Astrocyte (in vitro differentiated cells and primary cell): ENCODE data around the gene TUT4. TPM values are rescaled to one million over a fixed set of nuclear protein-coding genes. Genes with fewer than 3 reads are reported as not detected.

Experiments used
- DNase-seq: peaks from one replicate; pipeline ENCODE4 v3.0.0-alpha.2; 2010; ENCODE audit warnings: low read depth
- FAIRE-seq: peaks from 2 replicates; lab custom pipeline; 2011; peaks lifted over from hg19 to GRCh38; lab: Jason Lieb, UNC
- H2AFZ ChIP-seq: 2 replicates; pipeline ENCODE4 v1.6.0; 2012; ENCODE audit warnings: low read depth, low read length, inconsistent platforms
- H3K27ac ChIP-seq: 2 replicates; pipeline ENCODE4 v1.5.1; 2011; ENCODE audit warnings: low read depth, low read length, inconsistent platforms
- H3K27me3 ChIP-seq: 2 replicates; pipeline ENCODE4 v1.6.0; 2011; ENCODE audit warnings: low read length, inconsistent platforms; ENCODE audit not compliant: insufficient read depth
- H3K36me3 ChIP-seq: 2 replicates; pipeline ENCODE4 v1.5.1; 2011; ENCODE audit warnings: low read length, inconsistent platforms; ENCODE audit not compliant: insufficient read depth
- H3K4me1 ChIP-seq: 2 replicates; pipeline ENCODE4 v1.5.1; 2011; ENCODE audit warnings: low read length, inconsistent platforms; ENCODE audit not compliant: insufficient read depth
- H3K4me2 ChIP-seq: 2 replicates; pipeline ENCODE4 v1.6.0; 2012; ENCODE audit warnings: low read length, inconsistent platforms
- H3K4me3 ChIP-seq: 2 replicates; pipeline ENCODE4 v1.5.1; 2011; ENCODE audit warnings: low read depth, mild to moderate bottlenecking, low read length, inconsistent platforms; ENCODE audit not compliant: insufficient read depth
- H3K79me2 ChIP-seq: 2 replicates; pipeline ENCODE4 v1.6.0; 2012; ENCODE audit warnings: mild to moderate bottlenecking, low read length, inconsistent platforms; ENCODE audit not compliant: insufficient read depth
- H3K9ac ChIP-seq: 2 replicates; pipeline ENCODE4 v1.6.0; 2012; ENCODE audit warnings: mild to moderate bottlenecking, low read length, inconsistent platforms
- H3K9me3 ChIP-seq: 2 replicates; pipeline ENCODE4 v1.5.1; 2012; ENCODE audit warnings: low read depth, mild to moderate bottlenecking, low read length, inconsistent platforms; ENCODE audit not compliant: insufficient read depth
- H4K20me1 ChIP-seq: 2 replicates; pipeline ENCODE4 v1.6.0; 2012; ENCODE audit warnings: low read length, inconsistent platforms; ENCODE audit not compliant: insufficient read depth
- H3K27ac Mint-ChIP-seq: one replicate; pipeline ENCODE4 v1.8.0; 2021; ENCODE audit warnings: mild to moderate bottlenecking, mixed read lengths; ENCODE audit not compliant: unreplicated experiment
- H3K27me3 Mint-ChIP-seq: one replicate; pipeline ENCODE4 v1.8.0; 2021; ENCODE audit warnings: low read depth, mixed read lengths; ENCODE audit not compliant: unreplicated experiment
- H3K36me3 Mint-ChIP-seq: one replicate; pipeline ENCODE4 v1.8.0; 2021; ENCODE audit warnings: low read depth, mixed read lengths; ENCODE audit not compliant: unreplicated experiment
- H3K4me1 Mint-ChIP-seq: one replicate; pipeline ENCODE4 v1.8.0; 2021; ENCODE audit warnings: low read depth, mixed read lengths; ENCODE audit not compliant: unreplicated experiment
- H3K4me3 Mint-ChIP-seq: one replicate; pipeline ENCODE4 v1.8.0; 2021; ENCODE audit warnings: mild to moderate bottlenecking, moderate library complexity, mixed read lengths; ENCODE audit not compliant: unreplicated experiment
- H3K9me3 Mint-ChIP-seq: one replicate; pipeline ENCODE4 v1.8.0; 2021; ENCODE audit warnings: mild to moderate bottlenecking, mixed read lengths; ENCODE audit not compliant: unreplicated experiment
- CTCF ChIP-seq: IDR thresholded peaks from 2 replicates; pipeline ENCODE4 v1.5.1; 2011; ENCODE audit warnings: low read depth, mild to moderate bottlenecking, inconsistent platforms, low read length, moderate library complexity; ENCODE audit not compliant: insufficient read depth
- EZH2 ChIP-seq: IDR thresholded peaks from 2 replicates; pipeline ENCODE4 v1.6.1; 2012; ENCODE audit warnings: mild to moderate bottlenecking, low read length, inconsistent platforms; ENCODE audit not compliant: insufficient read depth
- total RNA-seq: library from RNA; stranded (reverse); gene quantifications from 2 replicates; pipeline ENCODE4 v1.2.1, GENCODE V29; 2021

TUT4 gene
- total RNA-seq, 1 donor from 2014 or later, result 47.0 TPM

- FAIRE-seq, result peak; percentile 23
- H2AFZ ChIP-seq, result peak overlapping the region; percentile 65
- peak; percentile 57 for DNase-seq
- peak overlapping the region; percentile 76 for H3K4me3 ChIP-seq
- H3K9ac ChIP-seq, result peak overlapping the region; percentile 92
- Mint-ChIP-seq H3K9me3 (no peaks in the 10 kb centered on the region), H3K4me3 (no peak overlapping the region), H3K27me3 (no peaks in the 10 kb centered on the region), H3K36me3 (no peaks in the 10 kb centered on the region), H3K27ac (no peak overlapping the region), H3K4me1 (peaks cover 22% of the 10 kb centered on the region)
- H3K9me3 ChIP-seq, result no peaks in the 10 kb centered on the region
- TF ChIP-seq CTCF, result no peak
- no peak for TF ChIP-seq EZH2
- H3K27me3 ChIP-seq, result no peaks in the 10 kb centered on the region
- H3K4me2 ChIP-seq, result peak overlapping the region; percentile 90
- peaks cover 69% of the 10 kb centered on the region for H3K79me2 ChIP-seq
- no peaks in the 10 kb centered on the region for H3K36me3 ChIP-seq
- H3K4me1 ChIP-seq, result peaks cover 10% of the 10 kb centered on the region
- peaks cover 47% of the 10 kb centered on the region for H4K20me1 ChIP-seq
- peak overlapping the region; percentile 87 for H3K27ac ChIP-seq
These were observed 1.2 kb downstream of the TUT4 start for GRCh38 chr1:52551507-52552235.

- no peak overlapping the region for H3K27ac Mint-ChIP-seq
- FAIRE-seq, result no peak
- no peak overlapping the region for H3K4me3 ChIP-seq
- peaks cover 49% of the 10 kb centered on the region for H4K20me1 ChIP-seq
- peaks cover 1% of the 10 kb centered on the region for H3K9me3 Mint-ChIP-seq
- H2AFZ ChIP-seq, result no peak overlapping the region
- no peaks in the 10 kb centered on the region for H3K27me3 Mint-ChIP-seq
- H3K27me3 ChIP-seq, result no peaks in the 10 kb centered on the region
- DNase-seq, result no peak
- H3K9ac ChIP-seq, result no peak overlapping the region
- H3K36me3 ChIP-seq, result no peaks in the 10 kb centered on the region
- H3K4me3 Mint-ChIP-seq, result no peak overlapping the region
- peaks cover 81% of the 10 kb centered on the region for H3K79me2 ChIP-seq
- no peaks in the 10 kb centered on the region for H3K9me3 ChIP-seq
- H3K4me2 ChIP-seq, result no peak overlapping the region
- H3K27ac ChIP-seq, result no peak overlapping the region
- peaks cover 10% of the 10 kb centered on the region for H3K4me1 ChIP-seq
- peaks cover 19% of the 10 kb centered on the region for H3K4me1 Mint-ChIP-seq
- TF ChIP-seq CTCF (no peak), EZH2 (no peak)
- no peaks in the 10 kb centered on the region for H3K36me3 Mint-ChIP-seq
These were observed 2.4 kb downstream of the TUT4 start for GRCh38 chr1:52550447-52550846.

- peaks cover 1% of the 10 kb centered on the region for H3K9me3 Mint-ChIP-seq
- DNase-seq (no peak), FAIRE-seq (no peak)
- no peak overlapping the region for H3K27ac ChIP-seq
- H3K9ac ChIP-seq, result no peak overlapping the region
- no peak overlapping the region for H3K4me3 ChIP-seq
- H3K4me3 Mint-ChIP-seq, result no peak overlapping the region
- no peak overlapping the region for H3K4me2 ChIP-seq
- no peaks in the 10 kb centered on the region for H3K36me3 ChIP-seq
- H2AFZ ChIP-seq, result no peak overlapping the region
- H3K36me3 Mint-ChIP-seq, result peaks cover 3% of the 10 kb centered on the region
- peaks cover 91% of the 10 kb centered on the region for H3K79me2 ChIP-seq
- no peak overlapping the region for H3K27ac Mint-ChIP-seq
- H3K27me3 ChIP-seq, result no peaks in the 10 kb centered on the region
- H3K27me3 Mint-ChIP-seq, result no peaks in the 10 kb centered on the region
- no peak for TF ChIP-seq EZH2
- TF ChIP-seq CTCF, result no peak
- peaks cover 7% of the 10 kb centered on the region for H3K4me1 ChIP-seq
- H3K9me3 ChIP-seq, result peaks cover 2% of the 10 kb centered on the region
- H3K4me1 Mint-ChIP-seq, result peaks cover 9% of the 10 kb centered on the region
- H4K20me1 ChIP-seq, result peaks cover 61% of the 10 kb centered on the region
These were observed 3.6 kb downstream of the TUT4 start for GRCh38 chr1:52549267-52549666.
